PC-9 (cell line): ENCODE measurements around the gene KIFC1. TPM values are rescaled to one million over a fixed set of nuclear protein-coding genes. Genes with fewer than 3 reads are reported as not detected.

Source experiments
- BruUV-seq: library from RNA; stranded (reverse); fragments of 400-500 nt; replicated peaks from 2 replicates; lab custom pipeline; 2021; lab: Mats Ljungman, UMichigan
- CTCF ChIA-PET: fragments of 300-600 bp; sonication (Branson Sonifier 250); formaldehyde crosslinking; loops from one replicate; lab custom pipeline; 2022; ENCODE audit warnings: antibody characterized with exemption; lab: Charles Lee
- POLR2A ChIA-PET: fragments of 300-600 bp; sonication (Branson Sonifier 250); formaldehyde crosslinking; loops from one replicate; lab custom pipeline; 2022; ENCODE audit warnings: antibody characterized with exemption; ENCODE audit not compliant: unreplicated experiment; lab: Charles Lee
- DNase-seq, 2 experiments: peaks; one replicate each; pipeline versions ENCODE4 v3.0.0 to v3.0.0-alpha.2; 2015 to 2022; ENCODE audit warnings: mixed read lengths in 1 of 2
- H2AFZ ChIP-seq: fragments of 200-600 bp; sonication (generic); 2 replicates; pipeline ENCODE4 v1.8.1; 2017; ENCODE audit warnings: antibody characterized with exemption
- H3F3A ChIP-seq: fragments of 200-600 bp; sonication (generic); 2 replicates; pipeline ENCODE4 v1.8.1; 2017; ENCODE audit warnings: antibody characterized with exemption, mild to moderate bottlenecking, low read depth; ENCODE audit not compliant: insufficient read depth
- H3K27ac ChIP-seq: fragments of 200-600 bp; sonication (generic); 2 replicates; pipeline ENCODE4 v1.6.1; 2016; ENCODE audit warnings: mixed run types
- H3K27me3 ChIP-seq: fragments of 200-600 bp; sonication (generic); 2 replicates; pipeline ENCODE4 v1.6.1; 2016; ENCODE audit warnings: low read depth, mixed run types; ENCODE audit not compliant: insufficient read depth
- H3K36me3 ChIP-seq: fragments of 200-600 bp; sonication (generic); 2 replicates; pipeline ENCODE4 v1.6.1; 2016; ENCODE audit warnings: low read depth, mixed run types
- H3K4me1 ChIP-seq: fragments of 200-600 bp; sonication (generic); replicated peaks from 2 replicates; pipeline ENCODE4 v1.6.1; 2016; ENCODE audit warnings: mixed run types; ENCODE audit not compliant: insufficient read depth
- H3K4me2 ChIP-seq: fragments of 200-600 bp; sonication (generic); 2 replicates; pipeline ENCODE4 v1.6.1; 2017; ENCODE audit warnings: mixed run types
- H3K4me3 ChIP-seq: fragments of 200-600 bp; sonication (generic); 2 replicates; pipeline ENCODE4 v1.6.1; 2016; ENCODE audit warnings: mixed run types
- H3K79me2 ChIP-seq: fragments of 200-600 bp; sonication (generic); 2 replicates; pipeline ENCODE4 v1.6.1; 2017; ENCODE audit warnings: low read depth, mixed run types
- H3K9me2 ChIP-seq: fragments of 200-600 bp; sonication (generic); 2 replicates; pipeline ENCODE4 v1.8.1; 2017; ENCODE audit warnings: mild to moderate bottlenecking; ENCODE audit not compliant: insufficient read depth
- H3K9me3 ChIP-seq: fragments of 200-600 bp; sonication (generic); 2 replicates; pipeline ENCODE4 v1.8.1; 2016; ENCODE audit warnings: low read depth; ENCODE audit not compliant: insufficient read depth
- H4K20me1 ChIP-seq: fragments of 200-600 bp; sonication (generic); 2 replicates; pipeline ENCODE4 v1.8.1; 2017; ENCODE audit not compliant: insufficient read depth
- CTCF ChIP-seq: fragments of 200-600 bp; sonication (generic); conservative IDR thresholded peaks from 2 replicates; pipeline ENCODE4 v1.6.1; 2017; ENCODE audit warnings: mixed run types, antibody characterized with exemption, mild to moderate bottlenecking, moderate library complexity
- EZH2 ChIP-seq: fragments of 200-600 bp; sonication (generic); IDR thresholded peaks from 2 replicates; pipeline ENCODE4 v1.8.0; 2017; ENCODE audit warnings: antibody characterized with exemption, low read depth
- intact Hi-C: fragments of 100-400 bp; cut with micrococcal nuclease; formaldehyde crosslinking; loops from one replicate; pipeline ENCODE4 v1.10.0; 2022; ENCODE audit not compliant: unreplicated experiment
- total RNA-seq: library from RNA; stranded (reverse); gene quantifications from 2 replicates; pipeline ENCODE4 v1.2.3, GENCODE V29; 2021

KIFC1 gene
- total RNA-seq, 1 experiment from 2014 or later: 91.4 TPM

GRCh38 chr6:33437666-33438065, 46.0 kb downstream of the KIFC1 start:
- H2AFZ ChIP-seq: no peak overlapping the region
- no peaks in the 10 kb centered on the region for H4K20me1 ChIP-seq
- DNase-seq: no peak
- H3K36me3 ChIP-seq: no peaks in the 10 kb centered on the region
- intact Hi-C loops: no loop called here
- H3K9me3 ChIP-seq: no peaks in the 10 kb centered on the region
- no peak overlapping the region for H3K27ac ChIP-seq
- no TSS peak for BruUV-seq
- no peaks in the 10 kb centered on the region for H3K27me3 ChIP-seq
- ChIA-PET CTCF (no interaction called here), POLR2A (no interaction called here)
- no peaks in the 10 kb centered on the region for H3K9me2 ChIP-seq
- H3K79me2 ChIP-seq: no peaks in the 10 kb centered on the region
- TF ChIP-seq CTCF (no peak), EZH2 (no peak)
- no peaks in the 10 kb centered on the region for H3K4me1 ChIP-seq
- no peak overlapping the region for H3K4me2 ChIP-seq
- no peak overlapping the region for H3K4me3 ChIP-seq
- no peaks in the 10 kb centered on the region for H3F3A ChIP-seq

DNA sequence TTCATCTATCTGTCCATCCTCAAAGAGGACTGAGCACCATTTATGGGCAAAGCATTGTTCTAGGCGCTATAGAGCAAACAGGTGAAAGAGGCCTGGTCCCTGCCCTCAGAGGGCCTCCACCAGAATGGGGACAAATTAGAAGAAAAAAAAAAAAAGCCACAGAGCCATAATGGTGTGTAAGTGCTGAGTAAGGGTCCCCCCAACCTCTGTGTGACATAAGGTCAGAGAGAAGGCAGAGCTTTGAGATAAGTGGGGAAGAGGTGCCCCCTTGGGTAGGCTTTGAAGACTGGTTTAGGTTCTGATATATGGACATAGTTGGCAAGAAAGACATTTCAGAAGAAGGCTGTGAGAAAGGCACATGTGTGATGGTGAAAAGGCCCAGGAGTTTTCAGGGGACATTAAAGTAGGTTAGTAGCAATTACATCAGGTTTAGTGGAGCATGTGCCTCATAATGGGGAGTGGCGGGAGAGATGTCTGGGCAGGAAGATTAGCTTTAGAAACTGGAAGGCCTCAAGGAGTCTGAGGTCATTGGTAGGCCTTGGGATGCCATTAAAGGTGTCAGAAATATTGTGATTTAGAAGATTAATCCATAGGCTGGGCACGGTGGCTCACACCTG, 47.5 kb downstream of the KIFC1 start:
- intact Hi-C loops: no loop called here
- Histone ChIP-seq H3K27me3 (no peaks in the 10 kb centered on the region), H3K4me1 (no peaks in the 10 kb centered on the region), H3K9me3 (no peaks in the 10 kb centered on the region), H3K27ac (no peak overlapping the region), H2AFZ (no peak overlapping the region), H3K79me2 (no peaks in the 10 kb centered on the region), H4K20me1 (no peaks in the 10 kb centered on the region), H3K9me2 (no peaks in the 10 kb centered on the region), H3F3A (no peaks in the 10 kb centered on the region), H3K4me3 (no peak overlapping the region), H3K4me2 (no peak overlapping the region), H3K36me3 (no peaks in the 10 kb centered on the region)
- ChIA-PET POLR2A (no interaction called here), CTCF (no interaction called here)
- no peak for DNase-seq
- TF ChIP-seq EZH2 (no peak), CTCF (no peak)
- BruUV-seq: no TSS peak

- Histone ChIP-seq H3K4me2 (no peak overlapping the region), H3K36me3 (no peaks in the 10 kb centered on the region), H3F3A (peaks cover 2% of the 10 kb centered on the region; the same call in 1 of the 2 replicates), H4K20me1 (no peaks in the 10 kb centered on the region), H3K79me2 (no peaks in the 10 kb centered on the region), H3K27me3 (no peaks in the 10 kb centered on the region), H3K27ac (no peak overlapping the region), H3K9me2 (no peaks in the 10 kb centered on the region), H2AFZ (no peak overlapping the region), H3K4me1 (no peaks in the 10 kb centered on the region), H3K9me3 (no peaks in the 10 kb centered on the region), H3K4me3 (no peak overlapping the region)
- no peak for TF ChIP-seq EZH2
- intact Hi-C loops: no loop called here
- no peak for DNase-seq
- POLR2A ChIA-PET: no interaction called here
- CTCF ChIA-PET: no interaction called here
- BruUV-seq: no TSS peak
Observed at GRCh38 chr6:33439956-33440648, 48.5 kb downstream of the KIFC1 start.
